ENCODE measurements around the gene EML4. TPM values are rescaled to one million over a fixed set of nuclear protein-coding genes. Genes with fewer than 3 reads are reported as not detected.
"Not testable (repeated sequence)": the region's sequence is repeated elsewhere in the genome, so short reads cannot be mapped to it uniquely, and the experiment has no call there.

Gene EML4
- total RNA-seq: 10 to 100 TPM; 67.4 to 69.8 TPM

GRCh38 chr2:42169100-42169873 is at the start of gene EML4:
EML4 (plus strand) TSS chr2:42169353; CDS start chr2:42169612, 259 bp downstream.
- Mint-ChIP-seq H3K9me3 (no peaks in the 10 kb centered on the region), H3K27me3 (no peaks in the 10 kb centered on the region), H3K36me3 (no peaks in the 10 kb centered on the region), H3K27ac (no peak within 1 kb of the TSS), H3K4me3 (no peak within 1 kb of the TSS), H3K4me1 (ENCODE audit: low read depth) (peaks cover 22% of the 10 kb centered on the region)
- ChIA-PET POLR2A (interaction anchor here (1.2 to 2.9 kb wide), 3 partner anchors 36 to 64 kb away, joined by 3 to 9 read pairs (median 8); no protein-coding TSS in a partner anchor), CTCF (no interaction called here)
- intact Hi-C loops (cut with micrococcal nuclease): loop anchor here (1.0 kb wide), 4 partner anchors 27 to 192 kb away; partner anchors contain the start of gene COX7A2L
- DNase-seq: peak; percentile 94

DNA sequence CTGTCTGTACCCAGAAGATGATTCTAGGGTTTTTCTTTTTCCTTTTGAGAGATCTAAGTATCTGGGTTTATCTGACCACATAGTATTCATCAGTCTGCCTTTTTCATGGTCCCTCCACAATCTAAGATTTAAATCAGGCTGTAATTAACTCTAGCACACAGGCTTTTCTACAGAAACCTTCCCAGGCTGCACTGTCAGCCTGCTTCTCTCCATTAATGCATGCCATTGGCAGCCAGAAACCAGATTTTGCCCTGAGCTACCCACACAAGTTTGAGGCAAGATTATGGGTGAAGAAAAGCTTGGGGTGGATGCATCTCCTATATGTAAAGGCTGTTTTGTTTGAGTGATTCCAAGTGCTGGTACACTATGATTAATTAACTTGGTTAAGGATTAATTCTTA is 45.7 kb upstream of the EML4 start:
- intact Hi-C loops (cut with micrococcal nuclease): no loop called here
- ChIA-PET CTCF (interaction anchor here (1.3 to 1.5 kb wide), 2 partner anchors 28 to 33 kb away, joined by 3 to 4 read pairs; no protein-coding TSS in a partner anchor), POLR2A (interaction anchor here (1.2 to 2.3 kb wide), 3 partner anchors 9 to 18 kb away, joined by 3 to 11 read pairs (median 5); no protein-coding TSS in a partner anchor)
- Mint-ChIP-seq H3K36me3 (peaks cover 8% of the 10 kb centered on the region), H3K4me3 (peak overlapping the region; percentile 23), H3K9me3 (peaks cover 11% of the 10 kb centered on the region), H3K27me3 (no peaks in the 10 kb centered on the region), H3K27ac (peak overlapping the region; percentile 70), H3K4me1 (ENCODE audit: low read depth) (peaks cover 54% of the 10 kb centered on the region)
- no peak for DNase-seq

- peaks cover 58% of the 10 kb centered on the region for H3K4me1 Mint-ChIP-seq (ENCODE audit: low read depth)
- intact Hi-C loops (cut with micrococcal nuclease): loop anchor here (1.0 to 2.0 kb wide), 3 partner anchors 9 to 69 kb away; no protein-coding TSS in a partner anchor
- H3K27me3 Mint-ChIP-seq: no peaks in the 10 kb centered on the region
- peaks cover 11% of the 10 kb centered on the region for H3K9me3 Mint-ChIP-seq
- peak overlapping the region; percentile 42 for H3K27ac Mint-ChIP-seq
- DNase-seq: no peak
- H3K4me3 Mint-ChIP-seq: peak overlapping the region; percentile 32
- peaks cover 8% of the 10 kb centered on the region for H3K36me3 Mint-ChIP-seq
- POLR2A ChIA-PET: interaction anchor here (0.6 to 2.3 kb wide), 4 partner anchors 9 to 204 kb away, joined by 3 to 11 read pairs (median 4); no protein-coding TSS in a partner anchor
- CTCF ChIA-PET: interaction anchor here (1.3 to 2.1 kb wide), 4 partner anchors 9 to 34 kb away, joined by 3 to 8 read pairs (median 6); no protein-coding TSS in a partner anchor
Measured at GRCh38 chr2:42124011-42124785, 45.0 kb upstream of the EML4 start.

- POLR2A ChIA-PET: interaction anchor here (1.9 kb wide), 1 partner anchor 10 kb away, joined by 7 read pairs; no protein-coding TSS in a partner anchor
- intact Hi-C loops (cut with micrococcal nuclease): loop anchor here (2.0 kb wide), 1 partner anchor 67 kb away; no protein-coding TSS in a partner anchor
- H3K27me3 Mint-ChIP-seq: no peaks in the 10 kb centered on the region
- no peak overlapping the region for H3K27ac Mint-ChIP-seq
- peaks cover 8% of the 10 kb centered on the region for H3K36me3 Mint-ChIP-seq
- peaks cover 74% of the 10 kb centered on the region for H3K4me1 Mint-ChIP-seq (ENCODE audit: low read depth)
- H3K9me3 Mint-ChIP-seq: peaks cover 10% of the 10 kb centered on the region
- no peak overlapping the region for H3K4me3 Mint-ChIP-seq
- CTCF ChIA-PET: interaction anchor here (0.8 to 2.1 kb wide), 6 partner anchors 11 to 29 kb away, joined by 3 to 8 read pairs (median 4); no protein-coding TSS in a partner anchor
- DNase-seq: no peak
Measured at GRCh38 chr2:42125841-42126594, 43.1 kb upstream of the EML4 start.

DNA sequence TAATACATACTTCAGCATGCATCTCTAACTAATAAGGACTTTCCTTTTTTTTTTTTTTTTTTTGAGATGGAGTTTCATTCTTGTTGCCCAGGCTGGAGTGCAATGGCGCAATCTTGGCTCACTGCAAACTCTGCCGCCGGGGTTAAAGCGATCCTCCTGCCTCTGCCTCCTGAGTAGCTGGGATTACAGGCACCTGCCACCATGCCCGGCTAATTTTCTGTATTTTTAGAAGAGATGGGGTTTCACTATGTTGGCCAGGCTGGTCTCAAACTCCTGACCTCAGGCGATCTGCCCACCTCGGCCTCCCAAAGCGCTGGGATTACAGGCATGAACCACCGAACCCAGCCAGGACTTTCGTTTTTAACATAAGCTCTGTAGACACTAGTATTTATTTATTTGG is 42.3 kb upstream of the EML4 start:
- POLR2A ChIA-PET; intact Hi-C loops (cut with micrococcal nuclease); H3K27me3 Mint-ChIP-seq; H3K9me3 Mint-ChIP-seq; DNase-seq; H3K36me3 Mint-ChIP-seq: not testable (repeated sequence)
- H3K4me3 Mint-ChIP-seq: peak overlapping the region; percentile 55
- H3K4me1 Mint-ChIP-seq (ENCODE audit: low read depth): peaks cover 83% of the 10 kb centered on the region
- peak overlapping the region; percentile 50 for H3K27ac Mint-ChIP-seq
- CTCF ChIA-PET: interaction anchor here (1.1 to 2.1 kb wide), 3 partner anchors 21 to 31 kb away, joined by 3 to 9 read pairs (median 4); no protein-coding TSS in a partner anchor

GRCh38 chr2:42127425-42128424 is 41.4 kb upstream of the EML4 start:
- Mint-ChIP-seq H3K9me3 (no peaks in the 10 kb centered on the region), H3K27ac (peak overlapping the region; percentile 53), H3K4me1 (ENCODE audit: low read depth) (peaks cover 91% of the 10 kb centered on the region), H3K27me3 (no peaks in the 10 kb centered on the region), H3K4me3 (peak overlapping the region; percentile 55), H3K36me3 (peaks cover 3% of the 10 kb centered on the region)
- CTCF ChIA-PET: interaction anchor here (1.3 to 2.1 kb wide), 4 partner anchors 22 to 43 kb away, joined by 3 to 9 read pairs (median 6); no protein-coding TSS in a partner anchor
- DNase-seq: peak; percentile 39
- intact Hi-C loops (cut with micrococcal nuclease): no loop called here
- POLR2A ChIA-PET: interaction anchor here (1.3 to 2.4 kb wide), 2 partner anchors 26 to 104 kb away, joined by 4 to 6 read pairs; no protein-coding TSS in a partner anchor

GRCh38 chr2:42128721-42129486 is 40.2 kb upstream of the EML4 start:
- H3K4me3 Mint-ChIP-seq: peak overlapping the region; percentile 18
- no peaks in the 10 kb centered on the region for H3K9me3 Mint-ChIP-seq
- no peak for DNase-seq
- peak overlapping the region; percentile 53 for H3K27ac Mint-ChIP-seq
- CTCF ChIA-PET: interaction anchor here (1.7 to 2.1 kb wide), 3 partner anchors 23 to 42 kb away, joined by 5 to 9 read pairs (median 7); no protein-coding TSS in a partner anchor
- POLR2A ChIA-PET: interaction anchor here (1.3 to 2.4 kb wide), 2 partner anchors 27 to 103 kb away, joined by 4 to 6 read pairs; no protein-coding TSS in a partner anchor
- intact Hi-C loops (cut with micrococcal nuclease): loop anchor here (1.0 kb wide), 1 partner anchor 23 kb away; no protein-coding TSS in a partner anchor
- H3K36me3 Mint-ChIP-seq: no peaks in the 10 kb centered on the region
- no peaks in the 10 kb centered on the region for H3K27me3 Mint-ChIP-seq
- H3K4me1 Mint-ChIP-seq (ENCODE audit: low read depth): peaks cover 94% of the 10 kb centered on the region

DNA sequence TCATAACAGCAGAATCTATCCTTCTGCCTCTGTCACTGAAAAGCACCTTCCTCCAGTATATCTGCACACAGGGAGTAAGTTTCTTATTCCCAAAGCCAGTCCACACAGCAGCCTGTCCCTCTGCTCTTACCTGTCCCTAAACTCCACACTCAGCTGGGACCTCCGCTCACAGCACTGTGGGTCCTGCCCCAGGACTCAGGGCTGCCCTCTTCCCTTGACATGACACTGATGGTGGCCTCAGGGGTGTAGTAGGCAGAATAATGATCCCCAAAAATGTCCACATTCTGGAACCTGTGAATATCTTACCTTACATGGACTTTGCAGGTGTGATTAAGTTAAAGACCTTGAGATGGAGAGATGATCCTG is 39.7 kb upstream of the EML4 start:
- ChIA-PET CTCF (interaction anchor here (1.7 kb wide), 1 partner anchor 24 kb away, joined by 7 read pairs; no protein-coding TSS in a partner anchor), POLR2A (interaction anchor here (1.3 to 2.4 kb wide), 2 partner anchors 27 to 102 kb away, joined by 4 to 6 read pairs; no protein-coding TSS in a partner anchor)
- H3K27ac Mint-ChIP-seq: peak overlapping the region; percentile 16
- intact Hi-C loops (cut with micrococcal nuclease): loop anchor here (1.0 kb wide), 1 partner anchor 23 kb away; no protein-coding TSS in a partner anchor
- no peaks in the 10 kb centered on the region for H3K9me3 Mint-ChIP-seq
- peaks cover 93% of the 10 kb centered on the region for H3K4me1 Mint-ChIP-seq (ENCODE audit: low read depth)
- no peaks in the 10 kb centered on the region for H3K36me3 Mint-ChIP-seq
- no peak overlapping the region for H3K4me3 Mint-ChIP-seq
- no peak for DNase-seq
- no peaks in the 10 kb centered on the region for H3K27me3 Mint-ChIP-seq

GRCh38 chr2:42129947-42130346 is 39.2 kb upstream of the EML4 start:
- intact Hi-C loops (cut with micrococcal nuclease): loop anchor here (1.0 to 5.0 kb wide), 2 partner anchors 24 to 33 kb away; no protein-coding TSS in a partner anchor
- Mint-ChIP-seq H3K9me3 (no peaks in the 10 kb centered on the region), H3K27ac (peak overlapping the region; percentile 16), H3K36me3 (no peaks in the 10 kb centered on the region), H3K27me3 (no peaks in the 10 kb centered on the region), H3K4me3 (no peak overlapping the region), H3K4me1 (ENCODE audit: low read depth) (peaks cover 92% of the 10 kb centered on the region)
- ChIA-PET POLR2A (no interaction called here), CTCF (interaction anchor here (0.7 to 1.7 kb wide), 2 partner anchors 24 to 79 kb away, joined by 4 to 7 read pairs; no protein-coding TSS in a partner anchor)
- no peak for DNase-seq
